ENCODE results near the gene SORBS2.

Gene SORBS2

DNA sequence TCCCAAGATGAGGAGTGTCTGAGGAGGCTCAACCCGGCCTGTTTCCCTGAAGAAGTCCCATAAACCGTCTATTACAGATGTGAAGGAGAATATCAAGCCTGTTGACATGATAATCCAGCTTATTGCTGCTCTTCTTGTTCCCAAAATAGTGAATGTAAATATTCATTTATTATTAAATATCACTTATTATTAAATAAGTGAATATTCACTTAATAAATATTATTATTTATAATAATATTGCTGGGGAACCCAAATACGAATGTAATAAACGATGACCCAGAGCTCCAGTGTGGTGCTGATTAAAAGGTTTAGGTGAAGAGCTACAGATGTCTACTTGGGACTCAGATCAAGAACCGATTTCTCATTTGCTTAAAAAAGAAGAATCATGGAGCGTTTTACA is 23.8 kb upstream of the SORBS2 start:
- DNase-seq = no peak

GRCh38 chr4:185835336-185835735 is 23.3 kb upstream of the SORBS2 start:
- DNase-seq = no peak

- DNase-seq = no peak
These were observed 22.8 kb upstream of the SORBS2 start for GRCh38 chr4:185834778-185835177.

DNA sequence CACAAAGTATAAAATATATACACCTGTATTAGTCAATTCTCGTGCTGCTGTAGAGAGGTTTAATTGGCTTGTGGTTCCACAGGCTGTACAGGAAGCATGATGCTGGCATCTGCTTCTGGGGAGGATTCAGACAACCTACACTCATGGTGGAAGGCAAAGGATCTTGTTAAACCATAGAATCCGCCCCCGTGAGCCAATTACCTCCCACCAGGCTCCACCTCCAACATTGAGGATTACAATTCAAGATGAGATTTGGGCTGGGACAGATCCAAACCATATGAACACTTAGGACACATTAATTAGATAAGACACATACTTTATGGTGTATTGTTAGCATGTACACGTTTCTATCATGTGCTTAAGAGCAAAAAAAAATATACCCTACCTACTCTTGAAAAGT is 22.1 kb upstream of the SORBS2 start:
- no peak for DNase-seq

GRCh38 chr4:185833055-185833598 is 21.1 kb upstream of the SORBS2 start:
- peak; percentile 55 for DNase-seq

DNA sequence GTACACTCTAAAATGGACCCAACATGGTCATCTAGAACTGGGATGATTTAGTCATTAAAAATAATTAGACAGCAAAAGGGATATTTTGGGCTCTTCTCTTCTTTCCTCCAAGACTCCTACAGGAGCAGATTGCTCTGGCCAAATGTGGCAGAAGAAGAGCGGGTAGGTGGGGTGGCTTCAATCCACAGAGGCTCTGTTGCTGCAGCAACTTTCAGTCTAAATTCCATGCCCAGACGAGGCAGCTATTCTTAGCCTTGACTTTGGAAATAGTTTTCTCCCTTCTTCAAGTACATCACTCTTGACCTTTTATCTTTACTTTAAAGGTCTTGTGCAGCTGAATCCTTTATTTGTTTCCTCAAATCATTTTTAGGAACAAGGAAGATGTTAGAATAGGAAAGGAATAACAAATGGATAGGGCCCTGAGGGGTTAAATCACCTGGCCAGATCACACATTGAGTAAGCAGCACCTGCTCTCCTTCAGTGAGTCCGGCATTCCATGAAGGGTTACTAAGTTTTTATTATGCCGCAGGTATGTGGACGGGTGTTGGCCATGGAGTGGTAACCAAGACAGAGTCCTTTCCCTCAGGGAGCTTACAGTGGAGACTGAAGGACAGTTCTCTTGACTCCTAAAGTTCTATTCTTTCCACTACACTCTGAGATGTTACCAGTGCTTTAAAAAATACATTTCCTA is 19.3 kb upstream of the SORBS2 start:
- no peak for DNase-seq

DNA sequence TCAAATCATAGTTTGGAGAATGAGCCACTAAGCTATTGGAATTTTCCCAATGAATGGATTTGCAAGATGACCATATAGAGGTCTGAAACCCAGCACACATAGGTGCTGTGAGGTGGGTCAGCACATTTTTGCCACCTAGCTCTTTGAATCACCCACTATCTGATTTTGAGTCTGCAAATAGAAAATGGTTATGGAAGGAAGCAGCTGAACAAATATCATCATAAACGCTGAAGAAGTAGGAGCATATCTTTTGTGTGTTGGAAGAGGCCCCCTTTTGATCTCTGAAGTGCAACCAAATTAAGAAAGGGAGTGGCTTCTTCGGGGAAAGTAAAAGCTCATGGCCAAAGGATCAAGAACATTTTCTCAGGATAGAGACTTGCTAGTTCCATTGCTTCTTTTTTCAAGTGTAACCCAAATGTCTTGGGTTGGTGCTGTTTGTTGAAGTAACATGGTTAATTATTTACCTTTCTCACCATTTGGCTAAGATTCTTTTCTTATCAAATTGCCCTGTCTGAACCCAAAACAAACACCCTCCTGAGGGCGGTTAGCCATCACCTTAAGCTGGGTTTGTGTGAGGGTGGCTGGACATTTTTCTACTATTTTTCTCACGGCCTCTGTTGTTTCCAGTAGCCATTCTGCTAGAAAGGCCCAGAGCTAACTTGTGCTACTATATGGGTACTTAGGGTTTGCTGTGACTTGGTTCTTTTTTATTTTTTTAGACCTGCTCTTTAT is 18.4 kb upstream of the SORBS2 start:
- DNase-seq = no peak

DNA sequence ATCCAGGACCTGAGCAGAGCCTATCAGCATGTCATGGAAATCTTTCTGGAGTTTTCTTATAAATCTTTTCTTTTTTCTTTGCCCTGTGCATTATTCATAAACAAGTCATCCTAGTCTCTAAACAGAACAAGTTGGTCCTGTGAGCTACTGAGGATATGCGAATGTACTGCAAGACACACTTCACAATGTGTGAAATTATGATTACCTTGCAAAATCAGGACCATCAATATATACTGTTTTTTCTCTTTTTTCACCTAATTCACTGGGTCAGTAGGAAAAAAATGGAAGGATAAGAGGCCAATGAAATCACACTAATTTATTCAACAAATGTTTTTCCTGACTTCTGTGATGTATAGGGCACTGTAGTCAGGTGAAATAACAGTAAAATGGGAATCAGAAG is 14.4 kb upstream of the SORBS2 start:
- no peak for DNase-seq

DNA sequence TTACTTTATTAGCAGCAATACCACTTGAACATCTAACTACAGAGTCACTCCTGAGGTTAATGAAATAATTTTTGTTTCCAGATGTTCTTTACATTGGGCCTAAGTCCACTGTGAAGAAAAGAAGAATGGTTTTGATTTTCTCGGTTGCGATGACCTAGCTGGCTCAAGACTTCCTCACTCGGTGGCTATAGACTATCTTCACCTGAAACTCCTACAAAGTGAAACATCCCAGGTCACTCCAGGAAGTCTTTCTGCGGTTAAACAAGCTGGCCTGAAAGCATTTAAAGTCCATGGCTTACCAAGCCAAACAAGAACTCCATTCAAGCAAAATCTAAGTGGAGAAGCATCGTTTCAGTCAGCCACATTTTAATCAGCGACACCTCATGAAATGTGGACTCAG is 13.7 kb upstream of the SORBS2 start:
- no peak for DNase-seq

GRCh38 chr4:185822791-185823190 is 10.8 kb upstream of the SORBS2 start:
- DNase-seq = no peak

DNA sequence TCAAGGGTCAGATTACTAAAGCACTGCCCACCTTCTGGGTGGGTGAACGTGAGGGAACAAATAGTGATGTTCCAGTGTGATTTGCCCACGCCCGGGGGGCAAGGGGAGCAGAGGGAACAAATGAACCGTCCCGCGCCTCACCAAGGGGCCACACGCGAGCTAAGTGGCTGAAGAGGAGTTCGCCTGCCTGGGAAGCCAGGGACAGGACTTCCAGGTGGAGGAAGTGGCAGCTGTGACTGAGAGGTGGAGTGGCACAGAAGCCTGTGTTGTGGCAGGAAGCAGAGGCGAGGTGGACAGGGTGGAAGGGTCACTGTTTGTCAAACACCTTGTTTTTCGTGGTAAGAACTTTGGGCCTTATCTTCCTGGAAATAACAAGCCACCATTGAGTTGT is 9.0 kb upstream of the SORBS2 start:
- no peak for DNase-seq

DNA sequence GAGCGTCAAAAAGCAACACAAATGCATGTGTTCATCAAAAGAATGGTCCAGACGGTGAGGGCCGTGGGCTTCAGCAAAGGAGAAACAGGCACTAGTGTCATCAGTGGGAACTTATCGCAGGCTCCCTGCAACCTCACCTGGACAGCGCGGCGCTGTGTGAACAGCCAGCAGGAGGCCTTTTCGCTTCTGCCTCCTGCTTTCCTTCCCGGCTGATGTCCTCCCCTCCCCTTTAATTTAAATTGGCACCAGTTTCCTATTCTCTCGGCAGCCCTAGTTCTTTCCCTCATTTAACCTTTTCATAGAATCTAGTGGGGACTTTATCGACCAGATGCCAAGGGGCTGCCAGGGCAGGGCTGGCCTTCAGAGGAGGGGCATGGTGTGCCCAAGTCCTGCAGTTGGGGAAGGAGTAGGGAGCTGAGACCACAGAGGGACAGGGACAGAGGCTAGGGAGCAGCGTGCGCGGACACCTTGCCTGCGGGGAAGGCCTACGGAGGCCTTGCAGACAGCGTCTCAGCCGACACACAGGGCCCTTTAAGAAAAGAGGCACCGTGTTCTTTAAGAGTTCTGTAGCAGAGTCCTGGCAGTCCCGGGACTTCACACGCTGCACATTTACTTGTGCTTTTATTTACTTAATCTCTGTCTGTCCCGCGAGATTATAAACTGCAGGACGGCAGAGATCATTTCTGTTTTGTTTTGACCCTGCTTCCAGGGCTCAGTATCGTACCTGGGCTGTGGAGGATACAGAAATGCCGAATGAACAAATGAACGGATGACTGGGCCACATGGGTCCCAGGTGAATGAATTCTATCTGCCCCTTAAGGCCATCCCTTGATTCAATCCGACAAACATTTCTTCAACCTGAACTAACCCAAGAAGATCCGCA is 8.4 kb upstream of the SORBS2 start:
- DNase-seq = no peak

- no peak for DNase-seq
These were observed 7.2 kb upstream of the SORBS2 start for GRCh38 chr4:185819144-185819543.

- DNase-seq = no peak
These were observed 5.4 kb upstream of the SORBS2 start for GRCh38 chr4:185817403-185817818.

DNA sequence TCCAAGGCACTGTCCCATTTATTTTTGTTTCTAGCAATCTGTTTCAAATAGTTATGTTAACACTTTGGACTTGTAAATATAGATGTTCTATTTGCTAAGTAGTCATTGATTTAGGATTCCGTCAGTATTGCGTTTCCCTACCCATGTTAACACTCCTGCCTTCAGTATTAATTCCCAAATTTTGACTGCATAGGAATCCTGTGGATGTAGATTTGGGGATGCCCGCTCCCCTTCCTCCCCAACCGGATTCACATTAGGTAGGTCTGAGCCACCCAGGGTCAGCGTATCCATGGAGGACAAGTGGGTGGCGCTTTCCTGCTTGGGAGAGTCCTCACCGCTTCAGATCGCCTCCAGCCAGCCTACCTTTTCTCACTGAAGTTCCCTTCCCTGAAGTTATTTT is 1.1 kb upstream of the SORBS2 start:
- DNase-seq = no peak

DNA sequence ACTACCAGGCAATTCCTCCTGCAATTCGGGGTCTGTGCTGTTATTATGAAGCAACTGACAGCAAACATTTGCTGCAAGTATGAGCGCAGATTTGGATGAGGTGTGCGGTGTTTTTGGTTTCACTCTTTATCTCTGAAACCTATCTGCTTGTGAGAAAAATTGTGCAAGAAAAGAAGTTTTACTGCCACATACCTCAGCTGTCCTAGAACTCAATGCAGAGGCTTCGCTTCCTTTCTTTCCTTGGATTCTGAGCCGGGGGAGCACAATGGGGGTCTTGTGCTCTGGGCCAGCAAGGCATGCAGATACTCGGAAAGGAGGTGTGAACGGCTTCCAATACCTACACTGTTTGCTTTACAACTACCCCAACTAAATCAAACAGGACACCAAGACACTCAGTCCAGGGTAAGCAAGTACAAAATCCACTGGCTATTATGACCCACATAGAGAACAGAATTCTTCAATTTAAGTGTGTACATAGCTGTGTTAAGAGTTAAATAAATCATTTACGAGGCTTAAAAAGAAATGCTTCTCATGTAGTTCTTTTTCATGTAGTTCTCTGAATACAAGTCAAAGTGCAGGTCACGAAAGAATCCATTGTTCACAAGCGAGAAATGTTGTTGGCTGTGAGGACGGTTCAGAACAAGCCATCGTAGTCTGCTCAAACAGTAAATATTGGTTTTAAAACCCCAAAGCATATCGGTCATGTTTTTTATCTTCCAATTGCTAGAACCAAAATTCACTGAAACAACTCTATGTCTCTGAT is 1.1 kb downstream of the SORBS2 start:
- no peak for DNase-seq

DNA sequence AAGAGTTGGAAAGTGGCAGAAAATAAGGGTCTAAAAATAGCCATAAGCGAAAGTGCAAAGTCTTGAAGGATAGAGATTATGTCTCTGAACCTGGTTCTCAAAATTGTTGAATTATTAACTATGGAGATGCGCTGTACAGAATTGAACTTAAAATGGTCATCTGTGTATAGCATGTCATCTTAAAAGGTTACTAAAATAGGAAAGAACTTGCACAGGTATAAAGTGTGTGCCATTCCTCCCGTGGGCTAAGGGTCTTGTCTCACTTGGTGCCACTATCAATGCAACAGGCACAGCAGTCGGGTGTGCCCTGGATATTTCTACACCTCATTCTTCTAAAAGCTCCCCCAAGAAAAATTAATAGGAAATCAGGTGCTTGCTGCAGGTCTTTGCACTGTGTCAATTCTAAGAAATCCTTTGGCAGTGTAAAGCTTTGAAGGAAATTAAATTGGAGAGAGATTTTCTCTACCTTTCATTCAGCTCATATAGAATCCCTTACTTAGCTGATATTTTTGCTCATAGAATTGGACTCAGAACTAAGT is 2.4 kb downstream of the SORBS2 start:
- no peak for DNase-seq

GRCh38 chr4:185809121-185809520 is 2.9 kb downstream of the SORBS2 start:
- DNase-seq = no peak

GRCh38 chr4:185805979-185806378 is 6.0 kb downstream of the SORBS2 start:
- DNase-seq = no peak

DNA sequence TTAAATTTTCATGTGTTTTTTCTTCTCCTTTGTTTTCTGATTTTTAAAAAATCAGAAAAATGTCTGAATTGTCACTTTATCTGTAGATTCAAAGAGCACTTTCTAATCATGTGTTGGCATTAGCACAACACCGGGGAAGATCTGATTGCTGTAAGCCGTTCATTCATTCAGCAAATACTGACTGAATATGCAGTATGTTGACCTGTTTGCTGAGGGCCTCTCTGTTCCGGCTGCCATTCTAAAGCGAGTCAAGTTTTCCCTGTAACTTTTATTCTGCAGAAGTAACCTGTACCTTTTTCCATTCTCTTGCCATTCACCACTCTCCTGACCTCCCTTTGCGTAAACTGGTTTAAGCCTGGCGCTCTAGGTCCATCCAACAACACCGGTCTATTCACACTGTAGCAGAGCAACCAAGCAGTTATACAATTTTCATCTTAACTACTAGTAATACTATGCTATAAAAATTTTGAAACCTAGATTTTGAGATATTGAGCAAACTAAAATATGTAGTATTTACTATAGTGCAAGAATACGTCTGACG is 6.7 kb downstream of the SORBS2 start:
- no peak for DNase-seq

GRCh38 chr4:185803022-185803421 is 9.0 kb downstream of the SORBS2 start:
- DNase-seq = no peak

GRCh38 chr4:185801471-185801870 is 10.5 kb downstream of the SORBS2 start:
- no peak for DNase-seq
